ENCODE measurements around the gene SGMS1. TPM values are rescaled to one million over a fixed set of nuclear protein-coding genes. Genes with fewer than 3 reads are reported as not detected.
A peak's percentile ranks its signal among the peaks of the same experiment; 100 is the strongest.

Gene SGMS1
- total and polyA plus RNA-seq, 7 donors, result 3.5 to 81.3 (median 55.7) TPM

- TF ChIP-seq POLR2AphosphoS5 (IDR thresholded peaks at IDR 0.05), result peak in 1 of 4 donors; percentile 15
- TF ChIP-seq, protein P1, sequence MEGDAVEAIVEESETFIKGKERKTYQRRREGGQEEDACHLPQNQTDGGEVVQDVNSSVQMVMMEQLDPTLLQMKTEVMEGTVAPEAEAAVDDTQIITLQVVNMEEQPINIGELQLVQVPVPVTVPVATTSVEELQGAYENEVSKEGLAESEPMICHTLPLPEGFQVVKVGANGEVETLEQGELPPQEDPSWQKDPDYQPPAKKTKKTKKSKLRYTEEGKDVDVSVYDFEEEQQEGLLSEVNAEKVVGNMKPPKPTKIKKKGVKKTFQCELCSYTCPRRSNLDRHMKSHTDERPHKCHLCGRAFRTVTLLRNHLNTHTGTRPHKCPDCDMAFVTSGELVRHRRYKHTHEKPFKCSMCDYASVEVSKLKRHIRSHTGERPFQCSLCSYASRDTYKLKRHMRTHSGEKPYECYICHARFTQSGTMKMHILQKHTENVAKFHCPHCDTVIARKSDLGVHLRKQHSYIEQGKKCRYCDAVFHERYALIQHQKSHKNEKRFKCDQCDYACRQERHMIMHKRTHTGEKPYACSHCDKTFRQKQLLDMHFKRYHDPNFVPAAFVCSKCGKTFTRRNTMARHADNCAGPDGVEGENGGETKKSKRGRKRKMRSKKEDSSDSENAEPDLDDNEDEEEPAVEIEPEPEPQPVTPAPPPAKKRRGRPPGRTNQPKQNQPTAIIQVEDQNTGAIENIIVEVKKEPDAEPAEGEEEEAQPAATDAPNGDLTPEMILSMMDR (IDR thresholded peaks at IDR 0.05), result no peak
- Histone ChIP-seq H3K36me3 (no peaks in the 10 kb centered on the region), H3K27me3 (no peaks in the 10 kb centered on the region), H3K4me3 (no peak overlapping the region), H3K9me3 (no peaks in the 10 kb centered on the region), H3K4me1 (peaks cover 0 to 20% (median 0%) of the 10 kb centered on the region in 4 donors), H3K27ac (no peak overlapping the region)
- WGBS, 2 donors, result 88 to 95% methylated on average over 1 of the region's 1 CpG
- no peak for DNase-seq
- intact Hi-C loops (cut with DNase I), result no loop called here
Measured at GRCh38 chr10:50395271-50395670, 228.5 kb downstream of the SGMS1 start.

DNA sequence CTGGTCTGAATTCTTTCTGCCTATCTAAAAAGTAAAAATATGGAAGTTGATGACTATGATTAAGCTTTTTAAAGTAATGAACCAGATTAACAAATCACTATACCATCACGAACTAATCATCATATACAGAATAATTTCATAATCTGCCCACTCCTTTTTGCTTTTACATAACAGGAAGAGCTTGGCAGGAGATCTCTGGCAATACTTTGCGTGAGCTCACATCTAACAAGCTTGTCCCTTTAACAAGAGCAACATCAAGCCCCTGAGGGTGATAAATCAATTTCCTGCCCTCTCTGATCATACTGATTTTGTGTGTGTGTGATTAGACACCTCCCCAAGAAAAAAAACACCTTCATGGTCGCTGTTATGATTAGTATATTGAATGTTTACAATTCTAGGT lies 228.9 kb downstream of the SGMS1 start:
- no peaks in the 10 kb centered on the region for H3K27me3 ChIP-seq
- no peaks in the 10 kb centered on the region for H3K9me3 ChIP-seq
- DNase-seq, result no peak
- H3K4me3 ChIP-seq, result no peak overlapping the region
- intact Hi-C loops (cut with DNase I), result no loop called here
- no peak overlapping the region for H3K27ac ChIP-seq
- no peaks in the 10 kb centered on the region for H3K36me3 ChIP-seq
- peaks cover 0 to 20% (median 0%) of the 10 kb centered on the region in 4 donors for H3K4me1 ChIP-seq
- 68 to 73% methylated on average over 3 of the region's 3 CpGs for WGBS, 2 donors
- TF ChIP-seq, protein P1 (IDR thresholded peaks at IDR 0.05), result no peak
- no peak for TF ChIP-seq POLR2AphosphoS5 (IDR thresholded peaks at IDR 0.05)

- TF ChIP-seq, protein P1 (IDR thresholded peaks at IDR 0.05), result no peak
- TF ChIP-seq POLR2A (IDR thresholded peaks at IDR 0.05) (no peak), EP300 (IDR thresholded peaks at IDR 0.05) (no peak)
- WGBS, 2 donors, result 75 to 88% methylated on average over 6 of the region's 6 CpGs
- no peak overlapping the region for H3K4me3 ChIP-seq
- no peaks in the 10 kb centered on the region for H3K9me3 ChIP-seq
- no peaks in the 10 kb centered on the region for H3K27me3 ChIP-seq
- peaks cover 0 to 20% (median 0%) of the 10 kb centered on the region in 4 donors for H3K4me1 ChIP-seq
- DNase-seq, result no peak
- no peak overlapping the region for H3K27ac ChIP-seq
- no peaks in the 10 kb centered on the region for H3K36me3 ChIP-seq
- intact Hi-C loops (cut with DNase I), result no loop called here
Measured at GRCh38 chr10:50393784-50394467, 229.8 kb downstream of the SGMS1 start.

- no peaks in the 10 kb centered on the region for H3K27me3 ChIP-seq
- H3K27ac ChIP-seq, result no peak overlapping the region
- intact Hi-C loops (cut with DNase I), result no loop called here
- H3K36me3 ChIP-seq, result no peaks in the 10 kb centered on the region
- 83 to 90% methylated on average over 6 of the region's 6 CpGs for WGBS, 2 donors
- H3K9me3 ChIP-seq, result no peaks in the 10 kb centered on the region
- no peak overlapping the region for H3K4me3 ChIP-seq
- H3K4me1 ChIP-seq, result peaks cover 0 to 20% (median 0%) of the 10 kb centered on the region in 4 donors
- DNase-seq, result no peak
- TF ChIP-seq POLR2AphosphoS5 (IDR thresholded peaks at IDR 0.05) (no peak), POLR2A (IDR thresholded peaks at IDR 0.05) (no peak), EP300 (IDR thresholded peaks at IDR 0.05) (no peak)
- TF ChIP-seq, protein P1 (IDR thresholded peaks at IDR 0.05), result no peak
Measured at GRCh38 chr10:50392966-50393718, 230.6 kb downstream of the SGMS1 start.
